IMR-90 (cell line): ENCODE measurements around the gene FDCSP. TPM values are rescaled to one million over a fixed set of nuclear protein-coding genes. Genes with fewer than 3 reads are reported as not detected.

Source experiments
- ATAC-seq: fragments of 200-7000 bp; cut with Tn5 transposase; 2 replicates; pipeline ENCODE4 v1.9.1; 2020; ENCODE audit warnings: low read depth, mild to moderate bottlenecking, moderate library complexity
- BruUV-seq: library from RNA; stranded (reverse); fragments of 400-500 nt; replicated peaks from 2 replicates; lab custom pipeline; 2021; lab: Mats Ljungman, UMichigan
- CTCF ChIA-PET: fragments of 300-600 bp; formaldehyde crosslinking; extraction: SDS; loops from one replicate; lab custom pipeline; 2021; ENCODE audit warnings: antibody characterized with exemption; lab: Yijun Ruan, JAX
- POLR2A ChIA-PET: fragments of 300-600 bp; sonication (Branson Sonifier 250); formaldehyde crosslinking; loops from one replicate; lab custom pipeline; 2022; ENCODE audit warnings: antibody characterized with exemption; ENCODE audit not compliant: unreplicated experiment; lab: Charles Lee
- DNase-seq: peaks from one replicate; pipeline ENCODE4 v3.0.0; 2013
- H2AFZ ChIP-seq: replicated peaks from 2 replicates; pipeline ENCODE3; 2013; ENCODE audit warnings: low read length, mild to moderate bottlenecking; ENCODE audit not compliant: poor library complexity
- H2AK5ac ChIP-seq: 2 replicates; pipeline ENCODE4 v1.6.1; 2013; ENCODE audit warnings: low read depth, low read length, inconsistent platforms
- H2AK9ac ChIP-seq: replicated peaks from 2 replicates; pipeline ENCODE3; 2013; ENCODE audit warnings: mild to moderate bottlenecking, low read depth, low read length, moderate library complexity; ENCODE audit not compliant: poor library complexity
- H2BK120ac ChIP-seq: 2 replicates; pipeline ENCODE4 v1.6.1; 2013; ENCODE audit warnings: low read depth, low read length, inconsistent platforms
- H2BK15ac ChIP-seq: 3 replicates; pipeline ENCODE4 v1.6.1; 2013; ENCODE audit warnings: low read depth, low read length, inconsistent platforms
- H2BK20ac ChIP-seq: 2 replicates; pipeline ENCODE4 v1.6.1; 2013; ENCODE audit warnings: low read depth, mild to moderate bottlenecking, inconsistent platforms, low read length, moderate library complexity
- H2BK5ac ChIP-seq: 2 replicates; pipeline ENCODE4 v1.6.1; 2013; ENCODE audit warnings: mild to moderate bottlenecking, low read depth, low read length, inconsistent platforms; ENCODE audit not compliant: poor library complexity, severe bottlenecking
- H3K14ac ChIP-seq: replicated peaks from 2 replicates; pipeline ENCODE4 v1.6.1; 2013; ENCODE audit warnings: low read depth, low read length, inconsistent platforms
- H3K18ac ChIP-seq: 2 replicates; pipeline ENCODE4 v1.6.1; 2013; ENCODE audit warnings: low read depth, low read length, control low read depth
- H3K23ac ChIP-seq: 2 replicates; pipeline ENCODE4 v1.6.1; 2013; ENCODE audit warnings: low read depth, low read length, inconsistent platforms
- H3K27ac ChIP-seq: 2 replicates; pipeline ENCODE4 v1.5.1; 2013; ENCODE audit warnings: mild to moderate bottlenecking, control low read depth, low read length; ENCODE audit not compliant: insufficient read depth
- H3K27me3 ChIP-seq: 2 replicates; pipeline ENCODE4 v1.6.1; 2013; ENCODE audit warnings: low read length; ENCODE audit not compliant: control insufficient read depth, insufficient read depth
- H3K36me3 ChIP-seq: 2 replicates; pipeline ENCODE4 v1.6.1; 2013; ENCODE audit warnings: low read length, mixed read lengths; ENCODE audit not compliant: control insufficient read depth, insufficient read depth
- H3K4ac ChIP-seq: 2 replicates; pipeline ENCODE4 v1.6.1; 2013; ENCODE audit warnings: low read depth, low read length, inconsistent platforms
- H3K4me1 ChIP-seq: 2 replicates; pipeline ENCODE4 v1.6.1; 2013; ENCODE audit warnings: low read length, mixed read lengths; ENCODE audit not compliant: control insufficient read depth, insufficient read depth
- H3K4me2 ChIP-seq: 2 replicates; pipeline ENCODE4 v1.6.1; 2013; ENCODE audit warnings: low read depth, mild to moderate bottlenecking, control low read depth, low read length, moderate library complexity
- H3K4me3 ChIP-seq: 2 replicates; pipeline ENCODE4 v1.5.1; 2013; ENCODE audit warnings: low read depth, mild to moderate bottlenecking, control low read depth, low read length, moderate library complexity; ENCODE audit not compliant: insufficient read depth
- H3K56ac ChIP-seq: 2 replicates; pipeline ENCODE4 v1.6.1; 2013; ENCODE audit warnings: low read length, inconsistent platforms; ENCODE audit not compliant: insufficient read depth; ENCODE audit errors: extremely low read depth
- H3K79me1 ChIP-seq, 2 experiments: 2 replicates each; pipeline ENCODE4 v1.6.1; 2013; ENCODE audit warnings: low read length in 2 of 2, inconsistent platforms in 1 of 2, low read depth in 1 of 2
- H3K9ac ChIP-seq: 2 replicates; pipeline ENCODE4 v1.6.1; 2013; ENCODE audit warnings: low read depth, low read length, control low read depth
- H3K9me1 ChIP-seq: 2 replicates; pipeline ENCODE4 v1.6.1; 2013; ENCODE audit warnings: low read length, inconsistent platforms; ENCODE audit not compliant: insufficient read depth
- H3K9me3 ChIP-seq: 2 replicates; pipeline ENCODE4 v1.6.1; 2013; ENCODE audit warnings: low read length; ENCODE audit not compliant: control insufficient read depth, insufficient read depth
- H4K20me1 ChIP-seq: 2 replicates; pipeline ENCODE4 v1.6.1; 2013; ENCODE audit warnings: low read length, inconsistent platforms; ENCODE audit not compliant: insufficient read depth
- H4K5ac ChIP-seq: 2 replicates; pipeline ENCODE4 v1.6.1; 2013; ENCODE audit warnings: mild to moderate bottlenecking, low read depth, low read length, control low read depth
- H4K8ac ChIP-seq, 2 experiments: 2 replicates each; pipeline ENCODE4 v1.6.1; 2013; ENCODE audit warnings: low read depth in 2 of 2, low read length in 2 of 2, control low read depth in 1 of 2, inconsistent platforms in 1 of 2
- H4K91ac ChIP-seq: 2 replicates; pipeline ENCODE4 v1.6.1; 2013; ENCODE audit warnings: low read depth, low read length, inconsistent platforms; ENCODE audit not compliant: insufficient read depth
- BHLHE40 ChIP-seq: fragments of 150-350 bp; IDR thresholded peaks from 2 replicates; pipeline ENCODE4 v1.6.1; 2016; ENCODE audit warnings: mild to moderate bottlenecking, low read depth, low read length
- CEBPB ChIP-seq: IDR thresholded peaks from 2 replicates; pipeline ENCODE4 v1.6.1; 2012; ENCODE audit warnings: low read depth, low read length, improper control_type of control experiment
- CHD1 ChIP-seq: IDR thresholded peaks from 2 replicates; pipeline ENCODE4 v1.6.1; 2012; ENCODE audit warnings: low read depth, low read length, improper control_type of control experiment
- CTCF ChIP-seq: conservative IDR thresholded peaks from 2 replicates; pipeline ENCODE4 v1.5.1; 2012; ENCODE audit warnings: mild to moderate bottlenecking, low read depth, low read length, improper control_type of control experiment
- ELK1 ChIP-seq: fragments of 150-350 bp; IDR thresholded peaks from 2 replicates; pipeline ENCODE4 v1.6.1; 2016; ENCODE audit warnings: low read depth, mild to moderate bottlenecking, low read length, moderate library complexity, borderline replicate concordance
- FOS ChIP-seq: fragments of 150-350 bp; IDR thresholded peaks from 2 replicates; pipeline ENCODE4 v1.6.1; 2016; ENCODE audit warnings: low read depth, low read length
- MAFK ChIP-seq: IDR thresholded peaks from 2 replicates; pipeline ENCODE4 v1.6.1; 2012; ENCODE audit warnings: low read depth, low read length, improper control_type of control experiment
- MAZ ChIP-seq: IDR thresholded peaks from 2 replicates; pipeline ENCODE4 v1.6.1; 2012; ENCODE audit warnings: low read depth, mild to moderate bottlenecking, low read length, improper control_type of control experiment, moderate library complexity, borderline replicate concordance
- MXI1 ChIP-seq: IDR thresholded peaks from 2 replicates; pipeline ENCODE4 v1.6.1; 2012; ENCODE audit warnings: low read depth, mild to moderate bottlenecking, low read length, moderate library complexity, borderline replicate concordance
- NFE2L2 ChIP-seq: fragments of 150-350 bp; IDR thresholded peaks from 2 replicates; pipeline ENCODE4 v1.6.1; 2016; ENCODE audit warnings: low read depth, mild to moderate bottlenecking, low read length
- POLR2A ChIP-seq: IDR thresholded peaks from 2 replicates; pipeline ENCODE4 v1.6.1; 2012; ENCODE audit warnings: mild to moderate bottlenecking, low read depth, low read length
- RAD21 ChIP-seq: IDR thresholded peaks from 2 replicates; pipeline ENCODE4 v1.6.1; 2012; ENCODE audit warnings: low read length, improper control_type of control experiment
- RCOR1 ChIP-seq: IDR thresholded peaks from 2 replicates; pipeline ENCODE4 v1.6.1; 2012; ENCODE audit warnings: mild to moderate bottlenecking, low read length, improper control_type of control experiment; ENCODE audit not compliant: insufficient replicate concordance
- RFX5 ChIP-seq: IDR thresholded peaks from 2 replicates; pipeline ENCODE4 v1.8.0; 2012; ENCODE audit warnings: low read depth, mild to moderate bottlenecking, low read length, moderate library complexity
- SMC3 ChIP-seq: fragments of 150-350 bp; IDR thresholded peaks from 2 replicates; pipeline ENCODE4 v1.6.1; 2016; ENCODE audit warnings: low read depth, mild to moderate bottlenecking, antibody characterized with exemption, low read length, moderate library complexity
- USF2 ChIP-seq: fragments of 150-350 bp; IDR thresholded peaks from 2 replicates; pipeline ENCODE4 v1.6.1; 2017; ENCODE audit warnings: mild to moderate bottlenecking, antibody characterized with exemption, low read length, low read depth
- WGBS, 2 experiments: methylation state at CpG; one replicate each; pipeline versions ENCODE4 v1.1.5 to v1.1.7; 2013; ENCODE audit warnings: missing lambda C conversion rate in 2 of 2; ENCODE audit not compliant: insufficient read length in 1 of 2; ENCODE audit errors: extremely low coverage in 2 of 2; 5-methylcytosine and 5-hydroxymethylcytosine counted together
- dilution Hi-C: fragments of 300-500 bp; cut with HindIII; formaldehyde crosslinking; loops from one replicate; pipeline ENCODE4 v1.14.3; 2018; ENCODE audit warnings: low sequenced_read_pairs; ENCODE audit not compliant: unreplicated experiment
- in situ Hi-C: fragments of 300-500 bp; cut with MboI; formaldehyde crosslinking; loops from 3 replicates; pipeline ENCODE4 v1.14.3; 2019; ENCODE audit warnings: low sequenced_read_pairs, inconsistent platforms, mixed read lengths
- intact Hi-C: fragments of 100-400 bp; cut with micrococcal nuclease; formaldehyde crosslinking; loops from 2 replicates; pipeline ENCODE4 v1.10.0; 2022
- polyA plus RNA-seq, 3 experiments: library from polyadenylated mRNA; depleted of rRNA; stranded (reverse); fragments of >200 nt; gene quantifications; 2 replicates each; pipeline ENCODE4 v1.2.3, GENCODE V29; 2012; ENCODE audit warnings: low replicate concordance in 1 of 3
- total RNA-seq: library from RNA; depleted of rRNA; stranded (reverse); fragments of >200 nt; gene quantifications from 2 replicates; pipeline ENCODE4 v1.2.3, GENCODE V29; 2012

Gene FDCSP
- total and polyA plus RNA-seq, 2 of the 4 experiments (the other 2 are of a cell fraction): not detected

GRCh38 chr4:70280567-70280966 lies 54.6 kb downstream of the FDCSP start:
- in situ Hi-C loops (no loop called here), dilution Hi-C loops (no loop called here), intact Hi-C loops (no loop called here)
- H3K4me1 ChIP-seq: no peaks in the 10 kb centered on the region
- H3K9ac ChIP-seq: no peak overlapping the region
- no peak overlapping the region for H4K8ac ChIP-seq
- TF ChIP-seq MAZ (no peak), RAD21 (no peak), MXI1 (no peak), USF2 (no peak), POLR2A (no peak), SMC3 (no peak), CTCF (no peak), CHD1 (no peak), ELK1 (no peak), RCOR1 (no peak), NFE2L2 (no peak), RFX5 (no peak), MAFK (no peak), BHLHE40 (no peak), FOS (no peak), CEBPB (no peak)
- no peak overlapping the region for H3K23ac ChIP-seq
- no peaks in the 10 kb centered on the region for H3K36me3 ChIP-seq
- H3K14ac ChIP-seq: no peak overlapping the region
- no peak for DNase-seq
- no peaks in the 10 kb centered on the region for H3K9me3 ChIP-seq
- BruUV-seq: no TSS peak
- H4K91ac ChIP-seq: no peak overlapping the region
- ChIA-PET CTCF (interaction anchor here (0.9 kb wide), 1 partner anchor 97 kb away, joined by 3 read pairs; no protein-coding TSS in a partner anchor), POLR2A (no interaction called here)
- H2AK5ac ChIP-seq: no peak overlapping the region
- H3K9me1 ChIP-seq: no peaks in the 10 kb centered on the region
- no peak overlapping the region for H3K18ac ChIP-seq
- H3K27me3 ChIP-seq: no peaks in the 10 kb centered on the region
- H3K56ac ChIP-seq: no peak overlapping the region
- no peak for ATAC-seq
- no peak overlapping the region for H2AFZ ChIP-seq
- H4K5ac ChIP-seq: no peak overlapping the region
- no peak overlapping the region for H2BK5ac ChIP-seq
- no peak overlapping the region for H3K4ac ChIP-seq
- no peak overlapping the region for H2AK9ac ChIP-seq
- H3K27ac ChIP-seq: no peak overlapping the region
- no peaks in the 10 kb centered on the region for H3K79me1 ChIP-seq
- no peak overlapping the region for H3K4me2 ChIP-seq
- no peak overlapping the region for H2BK120ac ChIP-seq
- H3K4me3 ChIP-seq: no peak overlapping the region
- H2BK20ac ChIP-seq: no peak overlapping the region
- WGBS, 2 experiments: no CpG with 5 or more reads among the region's 1 CpG
- no peak overlapping the region for H2BK15ac ChIP-seq
- no peaks in the 10 kb centered on the region for H4K20me1 ChIP-seq
